ENCODE measurements around the gene TAS2R38. TPM values are rescaled to one million over a fixed set of nuclear protein-coding genes. Genes with fewer than 3 reads are reported as not detected.

Gene TAS2R38
- total and polyA plus RNA-seq, 12 donors = not detected

DNA sequence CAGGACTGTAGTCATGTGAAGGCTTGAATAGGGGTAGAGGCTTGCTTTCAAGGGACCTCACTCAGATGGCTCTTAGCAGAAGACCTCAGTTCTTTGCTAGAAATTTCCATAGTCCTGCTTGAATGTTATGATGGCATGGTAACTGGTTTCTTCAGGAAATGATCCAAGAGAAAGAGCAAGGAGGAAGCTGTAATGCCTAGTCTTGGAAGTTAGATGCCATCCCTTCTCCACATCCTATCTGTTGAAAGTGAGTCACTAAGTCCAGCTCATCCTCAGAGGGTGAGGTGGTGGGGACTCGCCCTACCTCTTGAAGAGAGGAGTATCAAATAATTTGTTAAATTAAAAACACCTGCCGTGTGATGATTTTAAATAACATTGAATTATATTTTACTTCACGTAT, 26.7 kb upstream of the TAS2R38 start:
- Histone ChIP-seq H3K27ac (no peak overlapping the region), H3K36me3 (replicated peaks in 1 of 2) (no peaks in the 10 kb centered on the region), H3K4me1 (replicated peaks in 1 of 2) (no peaks in the 10 kb centered on the region), H3K9me3 (replicated peaks in 1 of 3) (no peaks in the 10 kb centered on the region), H3K27me3 (no peaks in the 10 kb centered on the region), H3K4me3 (no peak overlapping the region)
- DNase-seq = no peak
- 70 to 90% (median 83%) methylated on average over 3 of the region's 3 CpGs for WGBS, 4 donors
- intact Hi-C loops (cut with DNase I) = no loop called here
- TF ChIP-seq POLR2A (IDR thresholded peaks at IDR 0.05) = no peak
- TF ChIP-seq, protein P1, sequence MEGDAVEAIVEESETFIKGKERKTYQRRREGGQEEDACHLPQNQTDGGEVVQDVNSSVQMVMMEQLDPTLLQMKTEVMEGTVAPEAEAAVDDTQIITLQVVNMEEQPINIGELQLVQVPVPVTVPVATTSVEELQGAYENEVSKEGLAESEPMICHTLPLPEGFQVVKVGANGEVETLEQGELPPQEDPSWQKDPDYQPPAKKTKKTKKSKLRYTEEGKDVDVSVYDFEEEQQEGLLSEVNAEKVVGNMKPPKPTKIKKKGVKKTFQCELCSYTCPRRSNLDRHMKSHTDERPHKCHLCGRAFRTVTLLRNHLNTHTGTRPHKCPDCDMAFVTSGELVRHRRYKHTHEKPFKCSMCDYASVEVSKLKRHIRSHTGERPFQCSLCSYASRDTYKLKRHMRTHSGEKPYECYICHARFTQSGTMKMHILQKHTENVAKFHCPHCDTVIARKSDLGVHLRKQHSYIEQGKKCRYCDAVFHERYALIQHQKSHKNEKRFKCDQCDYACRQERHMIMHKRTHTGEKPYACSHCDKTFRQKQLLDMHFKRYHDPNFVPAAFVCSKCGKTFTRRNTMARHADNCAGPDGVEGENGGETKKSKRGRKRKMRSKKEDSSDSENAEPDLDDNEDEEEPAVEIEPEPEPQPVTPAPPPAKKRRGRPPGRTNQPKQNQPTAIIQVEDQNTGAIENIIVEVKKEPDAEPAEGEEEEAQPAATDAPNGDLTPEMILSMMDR (IDR thresholded peaks at IDR 0.05) = no peak

DNA sequence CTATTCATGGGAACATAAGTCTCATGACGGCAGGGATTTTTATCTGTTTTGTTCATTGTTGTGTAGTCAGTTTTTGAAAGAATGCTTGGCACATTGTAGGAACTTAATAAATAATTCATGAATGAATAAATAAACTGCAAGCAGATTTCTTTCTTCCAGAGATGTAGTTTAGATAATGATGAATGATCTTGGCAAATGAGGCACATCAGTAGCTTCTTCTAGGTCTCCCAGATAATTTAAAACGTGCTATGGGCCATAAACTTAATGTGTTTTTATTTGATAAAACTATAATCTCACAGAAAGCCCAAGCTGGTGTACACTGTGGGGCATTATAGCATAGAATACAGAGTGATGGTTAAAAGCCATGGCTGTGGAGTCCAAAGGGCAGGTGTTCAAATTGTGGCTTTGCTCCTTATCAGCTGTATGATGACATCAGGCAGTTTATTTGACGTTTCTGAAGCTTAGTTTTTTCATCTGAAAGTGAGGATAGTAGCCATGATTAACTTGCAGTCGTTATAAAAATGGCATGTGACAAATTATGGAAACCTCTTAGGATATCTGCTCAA, 25.6 kb upstream of the TAS2R38 start:
- intact Hi-C loops (cut with DNase I) = no loop called here
- no peak for DNase-seq
- TF ChIP-seq POLR2A (IDR thresholded peaks at IDR 0.05) = no peak
- TF ChIP-seq, protein P1 (IDR thresholded peaks at IDR 0.05) = no peak
- Histone ChIP-seq H3K27me3 (no peaks in the 10 kb centered on the region), H3K4me3 (no peak overlapping the region), H3K36me3 (replicated peaks in 1 of 2) (no peaks in the 10 kb centered on the region), H3K9me3 (replicated peaks in 1 of 3) (no peaks in the 10 kb centered on the region), H3K27ac (no peak overlapping the region), H3K4me1 (replicated peaks in 1 of 2) (no peaks in the 10 kb centered on the region)
- WGBS, 4 donors = 43 to 53% (median 48%) methylated on average over 4 of the region's 4 CpGs

DNA sequence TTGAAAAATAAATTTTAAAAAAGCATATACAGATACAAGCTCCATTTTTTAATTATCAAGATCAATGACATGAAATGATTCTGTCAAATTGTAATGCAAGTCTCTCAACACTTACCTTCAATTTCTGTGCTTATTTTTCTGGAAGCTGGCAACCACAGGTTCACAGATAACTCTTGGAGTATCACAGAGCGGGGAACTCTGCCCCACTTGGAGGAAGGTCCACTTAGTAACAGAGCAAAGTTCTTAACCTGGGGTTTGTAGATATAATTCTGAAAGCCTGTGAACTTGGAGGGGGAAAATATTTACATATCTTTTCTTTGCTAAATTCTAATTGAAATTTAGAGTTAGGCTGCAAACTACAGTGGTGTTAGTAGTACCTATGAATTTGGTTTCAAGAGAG, 19.8 kb upstream of the TAS2R38 start:
- intact Hi-C loops (cut with DNase I) = no loop called here
- Histone ChIP-seq H3K4me1 (replicated peaks in 1 of 2) (no peaks in the 10 kb centered on the region), H3K27ac (no peak overlapping the region), H3K9me3 (replicated peaks in 1 of 3) (no peaks in the 10 kb centered on the region), H3K27me3 (no peaks in the 10 kb centered on the region), H3K4me3 (no peak overlapping the region), H3K36me3 (replicated peaks in 1 of 2) (no peaks in the 10 kb centered on the region)
- no peak for DNase-seq
- whole genome bisulfite sequencing, 4 donors = 89 to 100% (median 90%) methylated on average over 1 of the region's 1 CpG
- TF ChIP-seq, protein P1 (IDR thresholded peaks at IDR 0.05) = no peak
- TF ChIP-seq POLR2A (IDR thresholded peaks at IDR 0.05) = no peak

- WGBS, 4 donors = 45 to 52% (median 51%) methylated on average over 4 of the region's 4 CpGs
These were observed 19.1 kb upstream of the TAS2R38 start for GRCh38 chr7:141992688-141993087.

More at GRCh38 chr7:141992688-141993087, 19.1 kb upstream of the TAS2R38 start:
- H3K9me3 ChIP-seq (replicated peaks in 1 of 3) = no peaks in the 10 kb centered on the region
- intact Hi-C loops (cut with DNase I) = no loop called here
- TF ChIP-seq, protein P1 (IDR thresholded peaks at IDR 0.05) = no peak
- TF ChIP-seq POLR2A (IDR thresholded peaks at IDR 0.05) = no peak
- no peaks in the 10 kb centered on the region for H3K4me1 ChIP-seq (replicated peaks in 1 of 2)
- DNase-seq = no peak
- H3K27ac ChIP-seq = no peak overlapping the region
- no peaks in the 10 kb centered on the region for H3K27me3 ChIP-seq
- no peak overlapping the region for H3K4me3 ChIP-seq
- no peaks in the 10 kb centered on the region for H3K36me3 ChIP-seq (replicated peaks in 1 of 2)
